DOHH2 (cell line): ENCODE measurements around the gene NCSTN.

Experiments used
- EZH2phosphoT487 ChIP-seq: fragments of 200-600 bp; sonication (generic); IDR thresholded peaks from 2 replicates; pipeline ENCODE4 v1.6.1; 2017; ENCODE audit warnings: borderline replicate concordance, mild to moderate bottlenecking, antibody characterized with exemption, low read length, moderate library complexity, mixed read lengths
- TF ChIP-seq, protein P1 (sequence below): fragments of 200-600 bp; sonication (generic); IDR thresholded peaks from one replicate; pipeline ENCODE4 v1.5.1; 2014; ENCODE audit warnings: antibody characterized with exemption, mild to moderate bottlenecking, low read depth, low read length; ENCODE audit not compliant: poor library complexity, severe bottlenecking

GRCh38 chr1:160363951-160364735, 21.0 kb downstream of the NCSTN start:
- TF ChIP-seq, protein P1, sequence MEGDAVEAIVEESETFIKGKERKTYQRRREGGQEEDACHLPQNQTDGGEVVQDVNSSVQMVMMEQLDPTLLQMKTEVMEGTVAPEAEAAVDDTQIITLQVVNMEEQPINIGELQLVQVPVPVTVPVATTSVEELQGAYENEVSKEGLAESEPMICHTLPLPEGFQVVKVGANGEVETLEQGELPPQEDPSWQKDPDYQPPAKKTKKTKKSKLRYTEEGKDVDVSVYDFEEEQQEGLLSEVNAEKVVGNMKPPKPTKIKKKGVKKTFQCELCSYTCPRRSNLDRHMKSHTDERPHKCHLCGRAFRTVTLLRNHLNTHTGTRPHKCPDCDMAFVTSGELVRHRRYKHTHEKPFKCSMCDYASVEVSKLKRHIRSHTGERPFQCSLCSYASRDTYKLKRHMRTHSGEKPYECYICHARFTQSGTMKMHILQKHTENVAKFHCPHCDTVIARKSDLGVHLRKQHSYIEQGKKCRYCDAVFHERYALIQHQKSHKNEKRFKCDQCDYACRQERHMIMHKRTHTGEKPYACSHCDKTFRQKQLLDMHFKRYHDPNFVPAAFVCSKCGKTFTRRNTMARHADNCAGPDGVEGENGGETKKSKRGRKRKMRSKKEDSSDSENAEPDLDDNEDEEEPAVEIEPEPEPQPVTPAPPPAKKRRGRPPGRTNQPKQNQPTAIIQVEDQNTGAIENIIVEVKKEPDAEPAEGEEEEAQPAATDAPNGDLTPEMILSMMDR, result no peak
- no peak for TF ChIP-seq EZH2phosphoT487
